Keratinocyte (primary cell): ENCODE results near the gene CENPF. TPM values are rescaled to one million over a fixed set of nuclear protein-coding genes. Genes with fewer than 3 reads are reported as not detected.
"Not testable (repeated sequence)": the region's sequence is repeated elsewhere in the genome, so short reads cannot be mapped to it uniquely, and the experiment has no call there.

Source experiments
- DNase-seq: peaks from one replicate; pipeline ENCODE4 v3.0.0-alpha.2; 2011; ENCODE audit warnings: low read depth, missing footprints, low spot score
- FAIRE-seq: peaks from 2 replicates; lab custom pipeline; 2011; peaks lifted over from hg19 to GRCh38; lab: Jason Lieb, UNC
- H2AFZ ChIP-seq: 2 replicates; pipeline ENCODE4 v1.6.0; 2012; ENCODE audit warnings: low read length, control low read depth, inconsistent platforms; ENCODE audit not compliant: control insufficient read depth
- H3K27ac ChIP-seq: 2 replicates; pipeline ENCODE4 v1.5.1; 2011; ENCODE audit warnings: low read length; ENCODE audit not compliant: control insufficient read depth, insufficient read depth
- H3K27me3 ChIP-seq: 3 replicates; pipeline ENCODE4 v1.6.0; 2011; ENCODE audit warnings: low read length; ENCODE audit not compliant: control insufficient read depth, insufficient read depth; ENCODE audit errors: extremely low read depth
- H3K36me3 ChIP-seq, 2 experiments: 2 replicates in 1 of 2; 3 replicates in 1 of 2; pipeline ENCODE4 v1.5.1; 2011; ENCODE audit warnings: low read length in 2 of 2, mild to moderate bottlenecking in 1 of 2; ENCODE audit not compliant: control insufficient read depth in 2 of 2, insufficient read depth in 2 of 2; ENCODE audit errors: extremely low read depth in 1 of 2
- H3K4me1 ChIP-seq: 3 replicates; pipeline ENCODE4 v1.5.1; 2011; ENCODE audit warnings: low read length; ENCODE audit not compliant: control insufficient read depth, insufficient read depth; ENCODE audit errors: extremely low read depth
- H3K4me2 ChIP-seq: 3 replicates; pipeline ENCODE4 v1.6.0; 2011; ENCODE audit warnings: low read depth, low read length; ENCODE audit not compliant: control insufficient read depth, insufficient read depth; ENCODE audit errors: extremely low read depth
- H3K4me3 ChIP-seq, 3 experiments: fragments of 200-600 bp in 1 of 3; sonication (generic) in 1 of 3; 2 replicates in 2 of 3; 3 replicates in 1 of 3; pipeline ENCODE4 v1.5.1; 2011 to 2016; ENCODE audit warnings: low read length in 3 of 3, mild to moderate bottlenecking in 3 of 3, control low read depth in 2 of 3, inconsistent platforms in 1 of 3, low read depth in 1 of 3, mixed read lengths in 1 of 3, mixed run types in 1 of 3, moderate library complexity in 1 of 3; ENCODE audit not compliant: control insufficient read depth in 2 of 3, insufficient read depth in 2 of 3; ENCODE audit errors: extremely low read depth in 1 of 3
- H3K79me2 ChIP-seq: 2 replicates; pipeline ENCODE4 v1.6.0; 2012; ENCODE audit warnings: low read length; ENCODE audit not compliant: control insufficient read depth, insufficient read depth
- H3K9ac ChIP-seq: 3 replicates; pipeline ENCODE4 v1.6.0; 2011; ENCODE audit warnings: low read length; ENCODE audit not compliant: control insufficient read depth, insufficient read depth; ENCODE audit errors: extremely low read depth
- H3K9me1 ChIP-seq: 3 replicates; pipeline ENCODE4 v1.6.0; 2011; ENCODE audit warnings: low read length; ENCODE audit not compliant: control insufficient read depth, insufficient read depth; ENCODE audit errors: extremely low read depth
- H3K9me3 ChIP-seq: 2 replicates; pipeline ENCODE4 v1.5.1; 2012; ENCODE audit warnings: low read depth, low read length; ENCODE audit not compliant: control insufficient read depth
- H4K20me1 ChIP-seq: 3 replicates; pipeline ENCODE4 v1.6.0; 2011; ENCODE audit warnings: low read length; ENCODE audit not compliant: control insufficient read depth, insufficient read depth; ENCODE audit errors: extremely low read depth
- EZH2 ChIP-seq: IDR thresholded peaks from one replicate; pipeline ENCODE4 v1.6.1; 2012; ENCODE audit warnings: inconsistent platforms, mild to moderate bottlenecking, low read length, moderate library complexity
- dilution Hi-C: fragments of 300-500 bp; cut with MboI; formaldehyde crosslinking; loops from one replicate; pipeline ENCODE4 v1.7.0; 2020; ENCODE audit warnings: low sequenced_read_pairs; ENCODE audit not compliant: extremely low pct_ligation_motif_present
- polyA plus RNA-seq, 5 experiments: library from polyadenylated mRNA; depleted of rRNA in 3 of 5; stranded (reverse) in 3 of 5; stranded (forward) in 1 of 5; unstranded in 1 of 5; fragments of >200 nt; gene quantifications; 1 replicate in 1 of 5; 2 replicates in 3 of 5; 3 replicates in 1 of 5; pipeline versions ENCODE4 v1.2.1 to v1.2.3, GENCODE V29; 2011 to 2012; ENCODE audit warnings: missing spikeins in 2 of 5, low read depth in 1 of 5, low replicate concordance in 1 of 5
- TF ChIP-seq, protein P1 (sequence below), 3 experiments: IDR thresholded peaks in 1 of 3; conservative IDR thresholded peaks in 1 of 3; optimal IDR thresholded peaks in 1 of 3; 2 replicates in 2 of 3; 3 replicates in 1 of 3; pipeline versions ENCODE3 to v1.5.1; 2011; ENCODE audit warnings: low read length in 3 of 3, mild to moderate bottlenecking in 3 of 3, moderate library complexity in 2 of 3, control low read depth in 1 of 3, inconsistent platforms in 1 of 3; ENCODE audit not compliant: insufficient read depth in 2 of 3; ENCODE audit errors: extremely low read depth in 1 of 3

CENPF gene
- polyA plus RNA-seq, 1 donor (not counting 4 experiments of a cell fraction or from before 2014, with no cell fraction given): 14.4 TPM

- DNase-seq, H3K4me3 ChIP-seq, H3K9ac ChIP-seq, H3K4me2 ChIP-seq, H3K27me3 ChIP-seq, H2AFZ ChIP-seq, H3K27ac ChIP-seq, H3K9me1 ChIP-seq, H3K9me3 ChIP-seq, H3K36me3 ChIP-seq, dilution Hi-C loops, H4K20me1 ChIP-seq, FAIRE-seq: not testable (repeated sequence)
- H3K79me2 ChIP-seq: peaks cover 81% of the 10 kb centered on the region
- peaks cover 13% of the 10 kb centered on the region for H3K4me1 ChIP-seq
Measured at GRCh38 chr1:214608216-214608783, 5.3 kb downstream of the CENPF start.

DNA sequence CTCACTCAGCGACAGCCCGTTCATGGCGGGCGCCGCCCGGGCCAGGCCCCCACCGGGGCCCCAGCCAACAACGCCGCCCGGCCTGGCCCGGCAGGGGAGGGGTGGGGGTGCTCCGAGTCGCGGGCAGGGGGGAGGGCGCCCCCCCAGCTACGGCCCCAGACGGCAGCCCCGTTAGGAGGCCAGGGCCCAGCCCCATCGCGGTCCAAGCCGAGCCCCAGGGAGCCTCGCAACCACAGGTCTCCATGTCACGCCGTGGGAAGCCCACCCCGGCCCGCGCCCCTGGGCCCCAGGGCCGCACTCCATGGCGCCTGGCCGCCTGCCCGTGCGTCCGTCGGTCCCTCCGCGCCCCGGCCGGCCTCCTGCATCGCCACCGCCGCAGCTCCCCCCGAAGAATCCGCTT, 5.8 kb downstream of the CENPF start:
- H3K4me2 ChIP-seq, DNase-seq, H2AFZ ChIP-seq, H3K27ac ChIP-seq, H3K9ac ChIP-seq, H3K9me3 ChIP-seq, H4K20me1 ChIP-seq, H3K36me3 ChIP-seq, FAIRE-seq, H3K27me3 ChIP-seq, dilution Hi-C loops, H3K4me3 ChIP-seq, H3K9me1 ChIP-seq: not testable (repeated sequence)
- peaks cover 80% of the 10 kb centered on the region for H3K79me2 ChIP-seq
- peaks cover 13% of the 10 kb centered on the region for H3K4me1 ChIP-seq

DNA sequence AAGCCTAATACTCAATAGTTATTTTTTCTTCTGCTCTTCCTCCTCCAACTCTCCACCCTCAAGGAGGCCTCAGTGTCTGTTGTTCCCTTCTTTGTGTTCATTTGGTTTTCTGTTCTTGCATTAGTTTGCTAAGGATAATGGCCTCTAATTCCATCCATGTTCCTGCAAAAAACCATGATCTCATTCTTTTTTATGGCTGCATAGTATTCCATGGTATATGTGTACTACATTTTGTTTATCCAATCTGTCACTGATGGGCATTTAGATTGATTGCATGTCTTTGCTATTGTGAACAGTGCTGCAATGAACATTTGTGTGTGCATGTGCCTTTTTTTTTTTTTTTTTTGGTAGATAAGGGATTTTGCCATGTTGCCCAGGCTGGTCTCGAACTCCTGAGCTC, 6.7 kb downstream of the CENPF start:
- Histone ChIP-seq H3K4me1 (peaks cover 4% of the 10 kb centered on the region), H3K4me2 (no peak overlapping the region), H3K27me3 (no peaks in the 10 kb centered on the region), H2AFZ (no peak overlapping the region), H3K9ac (no peak overlapping the region), H3K36me3 (no peaks in the 10 kb centered on the region), H3K27ac (no peak overlapping the region), H3K79me2 (peaks cover 71% of the 10 kb centered on the region), H3K9me1 (no peaks in the 10 kb centered on the region), H3K9me3 (no peaks in the 10 kb centered on the region), H3K4me3 (no peak overlapping the region), H4K20me1 (no peaks in the 10 kb centered on the region)
- dilution Hi-C loops: no loop called here
- TF ChIP-seq, protein P1, sequence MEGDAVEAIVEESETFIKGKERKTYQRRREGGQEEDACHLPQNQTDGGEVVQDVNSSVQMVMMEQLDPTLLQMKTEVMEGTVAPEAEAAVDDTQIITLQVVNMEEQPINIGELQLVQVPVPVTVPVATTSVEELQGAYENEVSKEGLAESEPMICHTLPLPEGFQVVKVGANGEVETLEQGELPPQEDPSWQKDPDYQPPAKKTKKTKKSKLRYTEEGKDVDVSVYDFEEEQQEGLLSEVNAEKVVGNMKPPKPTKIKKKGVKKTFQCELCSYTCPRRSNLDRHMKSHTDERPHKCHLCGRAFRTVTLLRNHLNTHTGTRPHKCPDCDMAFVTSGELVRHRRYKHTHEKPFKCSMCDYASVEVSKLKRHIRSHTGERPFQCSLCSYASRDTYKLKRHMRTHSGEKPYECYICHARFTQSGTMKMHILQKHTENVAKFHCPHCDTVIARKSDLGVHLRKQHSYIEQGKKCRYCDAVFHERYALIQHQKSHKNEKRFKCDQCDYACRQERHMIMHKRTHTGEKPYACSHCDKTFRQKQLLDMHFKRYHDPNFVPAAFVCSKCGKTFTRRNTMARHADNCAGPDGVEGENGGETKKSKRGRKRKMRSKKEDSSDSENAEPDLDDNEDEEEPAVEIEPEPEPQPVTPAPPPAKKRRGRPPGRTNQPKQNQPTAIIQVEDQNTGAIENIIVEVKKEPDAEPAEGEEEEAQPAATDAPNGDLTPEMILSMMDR (optimal IDR thresholded peaks at IDR 0.05 in 1 of 3, IDR thresholded peaks at IDR 0.05 in 1 of 3, conservative IDR thresholded peaks at IDR 0.05 in 1 of 3; ENCODE audit: extremely low read depth in 1 of 3, insufficient read depth in 2 of 3, low read length in 3 of 3): no peak
- no peak for TF ChIP-seq EZH2
- DNase-seq (no peak), FAIRE-seq (no peak)

GRCh38 chr1:214610136-214610535, 7.1 kb downstream of the CENPF start:
- DNase-seq, H2AFZ ChIP-seq, FAIRE-seq, dilution Hi-C loops, H4K20me1 ChIP-seq, H3K36me3 ChIP-seq, H3K4me1 ChIP-seq, H3K9ac ChIP-seq, H3K27me3 ChIP-seq, H3K9me3 ChIP-seq, H3K9me1 ChIP-seq, H3K4me3 ChIP-seq, H3K27ac ChIP-seq, H3K4me2 ChIP-seq: not testable (repeated sequence)
- H3K79me2 ChIP-seq: peaks cover 68% of the 10 kb centered on the region
